Measurements from ENCODE around the gene SLC22A12.

Gene SLC22A12

DNA sequence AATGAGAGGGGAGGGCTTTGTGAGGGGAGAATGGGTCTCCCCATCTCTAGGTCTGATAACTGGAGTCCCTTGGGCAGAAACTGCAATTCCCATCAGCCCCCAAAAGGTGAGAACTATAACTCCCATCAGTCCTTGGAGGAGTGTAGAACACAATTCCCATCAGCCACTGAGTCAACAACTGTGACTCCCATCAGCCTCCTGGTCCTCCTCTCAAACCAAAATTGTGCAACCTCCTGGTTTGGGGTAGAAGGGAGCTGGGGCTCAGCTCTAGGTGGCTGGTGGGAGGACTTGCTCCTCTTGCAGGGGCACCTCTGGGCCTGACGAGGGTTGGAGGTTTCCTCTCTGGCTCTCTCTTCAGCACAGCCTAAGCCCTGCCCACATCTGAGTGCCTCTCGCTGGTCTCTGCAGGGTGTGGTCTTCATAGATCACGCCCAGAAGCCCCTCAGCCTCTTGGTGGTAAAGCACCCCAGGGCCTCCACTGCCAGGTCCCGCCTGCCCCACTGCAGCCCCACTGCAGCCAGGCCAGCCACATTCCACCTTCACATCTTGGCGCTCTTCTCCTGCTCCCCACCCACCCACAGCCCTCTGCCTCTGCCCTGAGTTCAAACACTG lies 18.5 kb downstream of the SLC22A12 start:
- Histone ChIP-seq H3K27ac (no peak overlapping the region), H3K9ac (no peak overlapping the region), H3K4me3 (ENCODE audit: low read depth, low read length) (no peak overlapping the region), H3K79me2 (no peaks in the 10 kb centered on the region), H3K4me1 (no peaks in the 10 kb centered on the region), H3K9me3 (ENCODE audit: control insufficient read depth, low read length) (no peaks in the 10 kb centered on the region), H3K36me3 (ENCODE audit: control insufficient read depth, insufficient read depth, low read length) (no peaks in the 10 kb centered on the region), H3K27me3 (ENCODE audit: control insufficient read depth, insufficient read depth, low read length) (no peaks in the 10 kb centered on the region), H2AFZ (no peak overlapping the region), H3K4me2 (ENCODE audit: low read length) (no peak overlapping the region)
- TF ChIP-seq CTCF (IDR thresholded peaks at IDR 0.05): no peak

DNA sequence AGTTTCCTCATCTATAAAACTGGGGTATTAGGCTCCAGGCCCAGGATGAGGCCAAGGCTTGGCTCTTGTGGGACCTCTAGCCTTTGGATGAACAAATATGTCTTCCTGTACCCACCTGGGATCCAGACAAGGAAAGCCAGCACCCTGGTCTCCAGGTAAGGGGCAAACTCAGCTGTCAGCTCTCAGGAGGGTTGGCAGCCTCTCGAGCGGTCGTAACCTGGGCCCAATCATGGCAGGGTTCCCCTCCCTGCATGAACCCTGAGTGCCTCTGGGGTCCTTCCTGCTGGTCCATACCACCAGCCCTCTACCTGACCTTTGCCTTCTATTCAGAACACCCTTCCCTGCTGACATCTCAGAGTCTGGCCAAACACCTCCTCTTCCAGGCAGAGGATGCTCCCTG lies 19.6 kb downstream of the SLC22A12 start:
- Histone ChIP-seq H3K27me3 (ENCODE audit: control insufficient read depth, insufficient read depth, low read length) (no peaks in the 10 kb centered on the region), H2AFZ (no peak overlapping the region), H3K4me1 (no peaks in the 10 kb centered on the region), H3K9me3 (ENCODE audit: control insufficient read depth, low read length) (no peaks in the 10 kb centered on the region), H3K79me2 (no peaks in the 10 kb centered on the region), H3K36me3 (ENCODE audit: control insufficient read depth, insufficient read depth, low read length) (no peaks in the 10 kb centered on the region), H3K9ac (no peak overlapping the region), H3K4me2 (ENCODE audit: low read length) (no peak overlapping the region), H3K4me3 (ENCODE audit: low read depth, low read length) (no peak overlapping the region), H3K27ac (no peak overlapping the region)
- TF ChIP-seq CTCF (IDR thresholded peaks at IDR 0.05): no peak

GRCh38 chr11:64611176-64611575 lies 20.2 kb downstream of the SLC22A12 start:
- H3K79me2 ChIP-seq: no peaks in the 10 kb centered on the region
- H3K9ac ChIP-seq: no peak overlapping the region
- H3K4me1 ChIP-seq: no peaks in the 10 kb centered on the region

DNA sequence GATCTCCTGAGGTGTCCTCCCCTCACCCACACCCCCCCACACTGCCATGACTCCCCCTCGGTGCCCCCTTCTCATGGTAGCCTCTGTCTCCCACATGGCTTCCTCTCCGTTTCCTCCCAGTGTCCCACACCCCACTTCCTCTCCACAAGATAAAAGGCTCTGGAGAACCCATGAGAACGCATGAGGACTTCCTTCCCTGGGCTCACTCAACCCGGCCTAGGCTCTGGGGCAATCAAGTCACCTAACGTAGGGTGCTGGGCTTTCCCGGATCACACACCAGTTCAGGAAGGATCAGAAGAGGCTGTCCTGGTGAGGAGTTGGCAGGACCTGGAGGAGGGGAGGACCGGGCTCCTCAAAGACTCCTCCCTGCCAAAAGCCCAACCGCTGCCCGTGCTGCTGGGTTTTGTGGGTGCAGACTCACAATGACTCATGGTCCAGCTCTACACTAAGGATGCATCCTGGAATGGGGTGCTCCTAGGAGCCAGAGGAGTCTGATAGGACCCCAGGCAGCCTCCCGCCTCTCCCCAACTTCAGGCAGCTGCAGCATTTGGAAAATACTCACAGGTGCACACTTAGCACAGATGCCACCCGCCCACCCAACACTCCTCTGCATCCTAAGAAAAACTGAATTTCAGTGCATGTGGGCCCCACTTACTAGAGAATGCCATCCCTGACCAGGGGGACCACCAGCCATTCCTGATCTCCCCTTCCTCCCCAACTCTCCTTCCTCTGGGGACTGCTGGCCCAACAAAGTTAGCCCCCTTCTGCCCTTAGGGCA lies 21.0 kb downstream of the SLC22A12 start:
- H3K9me3 ChIP-seq (ENCODE audit: control insufficient read depth, low read length): no peaks in the 10 kb centered on the region
- no peak overlapping the region for H3K4me2 ChIP-seq (ENCODE audit: low read length)
- no peaks in the 10 kb centered on the region for H3K36me3 ChIP-seq (ENCODE audit: control insufficient read depth, insufficient read depth, low read length)
- H3K4me3 ChIP-seq (ENCODE audit: low read depth, low read length): no peak overlapping the region
- H2AFZ ChIP-seq: no peak overlapping the region
- no peak for TF ChIP-seq CTCF (IDR thresholded peaks at IDR 0.05)
- H3K27ac ChIP-seq: no peak overlapping the region
- no peak overlapping the region for H3K9ac ChIP-seq
- no peaks in the 10 kb centered on the region for H3K79me2 ChIP-seq
- H3K4me1 ChIP-seq: no peaks in the 10 kb centered on the region
- H3K27me3 ChIP-seq (ENCODE audit: control insufficient read depth, insufficient read depth, low read length): no peaks in the 10 kb centered on the region

More at GRCh38 chr11:64611176-64611575, 20.2 kb downstream of the SLC22A12 start:
- H3K36me3 ChIP-seq (ENCODE audit: control insufficient read depth, insufficient read depth, low read length): no peaks in the 10 kb centered on the region
- no peak overlapping the region for H3K4me3 ChIP-seq (ENCODE audit: low read depth, low read length)
- H3K27ac ChIP-seq: no peak overlapping the region
- no peak overlapping the region for H2AFZ ChIP-seq
- no peak for TF ChIP-seq CTCF (IDR thresholded peaks at IDR 0.05)
- H3K9me3 ChIP-seq (ENCODE audit: control insufficient read depth, low read length): no peaks in the 10 kb centered on the region
- no peak overlapping the region for H3K4me2 ChIP-seq (ENCODE audit: low read length)
- H3K27me3 ChIP-seq (ENCODE audit: control insufficient read depth, insufficient read depth, low read length): no peaks in the 10 kb centered on the region

Measured in parathyroid adenoma (tissue), 2 donors.